Keratinocyte (primary cell): Measurements from ENCODE around the gene NAALADL2. TPM values are rescaled to one million over a fixed set of nuclear protein-coding genes. Genes with fewer than 3 reads are reported as not detected.

Source experiments
- DNase-seq: peaks from one replicate; pipeline ENCODE4 v3.0.0-alpha.2; 2011; ENCODE audit warnings: low read depth, missing footprints, low spot score
- FAIRE-seq: peaks from 2 replicates; lab custom pipeline; 2011; peaks lifted over from hg19 to GRCh38; lab: Jason Lieb, UNC
- H2AFZ ChIP-seq: 2 replicates; pipeline ENCODE4 v1.6.0; 2012; ENCODE audit warnings: low read length, control low read depth, inconsistent platforms; ENCODE audit not compliant: control insufficient read depth
- H3K27ac ChIP-seq: 2 replicates; pipeline ENCODE4 v1.5.1; 2011; ENCODE audit warnings: low read length; ENCODE audit not compliant: control insufficient read depth, insufficient read depth
- H3K27me3 ChIP-seq: 3 replicates; pipeline ENCODE4 v1.6.0; 2011; ENCODE audit warnings: low read length; ENCODE audit not compliant: control insufficient read depth, insufficient read depth; ENCODE audit errors: extremely low read depth
- H3K36me3 ChIP-seq, 2 experiments: 2 replicates in 1 of 2; 3 replicates in 1 of 2; pipeline ENCODE4 v1.5.1; 2011; ENCODE audit warnings: low read length in 2 of 2, mild to moderate bottlenecking in 1 of 2; ENCODE audit not compliant: control insufficient read depth in 2 of 2, insufficient read depth in 2 of 2; ENCODE audit errors: extremely low read depth in 1 of 2
- H3K4me1 ChIP-seq: 3 replicates; pipeline ENCODE4 v1.5.1; 2011; ENCODE audit warnings: low read length; ENCODE audit not compliant: control insufficient read depth, insufficient read depth; ENCODE audit errors: extremely low read depth
- H3K4me2 ChIP-seq: 3 replicates; pipeline ENCODE4 v1.6.0; 2011; ENCODE audit warnings: low read depth, low read length; ENCODE audit not compliant: control insufficient read depth, insufficient read depth; ENCODE audit errors: extremely low read depth
- H3K4me3 ChIP-seq, 3 experiments: fragments of 200-600 bp in 1 of 3; sonication (generic) in 1 of 3; 2 replicates in 2 of 3; 3 replicates in 1 of 3; pipeline ENCODE4 v1.5.1; 2011 to 2016; ENCODE audit warnings: low read length in 3 of 3, mild to moderate bottlenecking in 3 of 3, control low read depth in 2 of 3, inconsistent platforms in 1 of 3, low read depth in 1 of 3, mixed read lengths in 1 of 3, mixed run types in 1 of 3, moderate library complexity in 1 of 3; ENCODE audit not compliant: control insufficient read depth in 2 of 3, insufficient read depth in 2 of 3; ENCODE audit errors: extremely low read depth in 1 of 3
- H3K79me2 ChIP-seq: 2 replicates; pipeline ENCODE4 v1.6.0; 2012; ENCODE audit warnings: low read length; ENCODE audit not compliant: control insufficient read depth, insufficient read depth
- H3K9ac ChIP-seq: 3 replicates; pipeline ENCODE4 v1.6.0; 2011; ENCODE audit warnings: low read length; ENCODE audit not compliant: control insufficient read depth, insufficient read depth; ENCODE audit errors: extremely low read depth
- H3K9me1 ChIP-seq: 3 replicates; pipeline ENCODE4 v1.6.0; 2011; ENCODE audit warnings: low read length; ENCODE audit not compliant: control insufficient read depth, insufficient read depth; ENCODE audit errors: extremely low read depth
- H3K9me3 ChIP-seq: 2 replicates; pipeline ENCODE4 v1.5.1; 2012; ENCODE audit warnings: low read depth, low read length; ENCODE audit not compliant: control insufficient read depth
- H4K20me1 ChIP-seq: 3 replicates; pipeline ENCODE4 v1.6.0; 2011; ENCODE audit warnings: low read length; ENCODE audit not compliant: control insufficient read depth, insufficient read depth; ENCODE audit errors: extremely low read depth
- CTCF ChIP-seq, 3 experiments: IDR thresholded peaks in 1 of 3; conservative IDR thresholded peaks in 1 of 3; optimal IDR thresholded peaks in 1 of 3; 2 replicates in 2 of 3; 3 replicates in 1 of 3; pipeline versions ENCODE3 to v1.5.1; 2011; ENCODE audit warnings: low read length in 3 of 3, mild to moderate bottlenecking in 3 of 3, moderate library complexity in 2 of 3, control low read depth in 1 of 3, inconsistent platforms in 1 of 3; ENCODE audit not compliant: insufficient read depth in 2 of 3; ENCODE audit errors: extremely low read depth in 1 of 3
- EZH2 ChIP-seq: IDR thresholded peaks from one replicate; pipeline ENCODE4 v1.6.1; 2012; ENCODE audit warnings: inconsistent platforms, mild to moderate bottlenecking, low read length, moderate library complexity
- dilution Hi-C: fragments of 300-500 bp; cut with MboI; formaldehyde crosslinking; loops from one replicate; pipeline ENCODE4 v1.7.0; 2020; ENCODE audit warnings: low sequenced_read_pairs; ENCODE audit not compliant: extremely low pct_ligation_motif_present
- polyA plus RNA-seq, 5 experiments: library from polyadenylated mRNA; depleted of rRNA in 3 of 5; stranded (reverse) in 3 of 5; stranded (forward) in 1 of 5; unstranded in 1 of 5; fragments of >200 nt; gene quantifications; 1 replicate in 1 of 5; 2 replicates in 3 of 5; 3 replicates in 1 of 5; pipeline versions ENCODE4 v1.2.1 to v1.2.3, GENCODE V29; 2011 to 2012; ENCODE audit warnings: missing spikeins in 2 of 5, low read depth in 1 of 5, low replicate concordance in 1 of 5

NAALADL2 gene
- polyA plus RNA-seq, 1 donor (not counting 4 experiments of a cell fraction or from before 2014, with no cell fraction given): 0.75 TPM

- dilution Hi-C loops: no loop called here
- no peak for FAIRE-seq
- no peak overlapping the region for H3K4me2 ChIP-seq
- no peaks in the 10 kb centered on the region for H3K27me3 ChIP-seq
- DNase-seq: no peak
- no peaks in the 10 kb centered on the region for H3K9me3 ChIP-seq
- H3K4me3 ChIP-seq: no peak overlapping the region
- no peak overlapping the region for H3K27ac ChIP-seq
- no peaks in the 10 kb centered on the region for H3K9me1 ChIP-seq
- no peaks in the 10 kb centered on the region for H3K4me1 ChIP-seq
- no peak overlapping the region for H2AFZ ChIP-seq
- no peak for TF ChIP-seq CTCF (optimal IDR thresholded peaks at IDR 0.05 in 1 of 3, IDR thresholded peaks at IDR 0.05 in 1 of 3, conservative IDR thresholded peaks at IDR 0.05 in 1 of 3; ENCODE audit: extremely low read depth in 1 of 3, insufficient read depth in 2 of 3, low read length in 3 of 3)
- no peak for TF ChIP-seq EZH2
- H4K20me1 ChIP-seq: no peaks in the 10 kb centered on the region
- H3K9ac ChIP-seq: no peak overlapping the region
- H3K79me2 ChIP-seq: no peaks in the 10 kb centered on the region
- no peaks in the 10 kb centered on the region for H3K36me3 ChIP-seq
These were observed 676.2 kb downstream of the NAALADL2 start for GRCh38 chr3:175535351-175535750.

- no peaks in the 10 kb centered on the region for H3K79me2 ChIP-seq
- H3K4me2 ChIP-seq: no peak overlapping the region
- no peaks in the 10 kb centered on the region for H4K20me1 ChIP-seq
- H3K4me1 ChIP-seq: no peaks in the 10 kb centered on the region
- no peaks in the 10 kb centered on the region for H3K9me1 ChIP-seq
- no peaks in the 10 kb centered on the region for H3K36me3 ChIP-seq
- DNase-seq: no peak
- H3K27ac ChIP-seq: no peak overlapping the region
- H3K9ac ChIP-seq: no peak overlapping the region
- TF ChIP-seq CTCF (optimal IDR thresholded peaks at IDR 0.05 in 1 of 3, IDR thresholded peaks at IDR 0.05 in 1 of 3, conservative IDR thresholded peaks at IDR 0.05 in 1 of 3; ENCODE audit: extremely low read depth in 1 of 3, insufficient read depth in 2 of 3, low read length in 3 of 3): no peak
- TF ChIP-seq EZH2: no peak
- H3K4me3 ChIP-seq: no peak overlapping the region
- dilution Hi-C loops: no loop called here
- no peak overlapping the region for H2AFZ ChIP-seq
- H3K27me3 ChIP-seq: no peaks in the 10 kb centered on the region
- FAIRE-seq: no peak
- H3K9me3 ChIP-seq: no peaks in the 10 kb centered on the region
These were observed 687.0 kb downstream of the NAALADL2 start for GRCh38 chr3:175546115-175546514.
